Measurements from ENCODE around the gene ENTR1.

ENTR1 gene

GRCh38 chr9:136410500-136411287, at the start of gene ENTR1, which contains the start of gene PMPCA:
Gene ENTR1 (minus strand): TSS chr9:136410614. CDS start chr9:136410397, 217 bp downstream.
Gene PMPCA (plus strand): TSS chr9:136410658. CDS start chr9:136410669, 11 bp downstream.
- peak; percentile 95 for DNase-seq

GRCh38 chr9:136459425-136459824, 49.0 kb upstream of the ENTR1 start:
- no peak for DNase-seq

- DNase-seq, result no peak
Measured at GRCh38 chr9:136457326-136457725, 46.9 kb upstream of the ENTR1 start.

- DNase-seq, result no peak
Measured at GRCh38 chr9:136456258-136456657, 45.8 kb upstream of the ENTR1 start.

- no peak for DNase-seq
Measured at GRCh38 chr9:136455043-136456002, 44.9 kb upstream of the ENTR1 start.

GRCh38 chr9:136454026-136454796, 43.8 kb upstream of the ENTR1 start:
- DNase-seq, result no peak

- no peak for DNase-seq
Measured at GRCh38 chr9:136453326-136453725, 42.9 kb upstream of the ENTR1 start.

GRCh38 chr9:136451221-136451877, 40.9 kb upstream of the ENTR1 start:
- no peak for DNase-seq

- DNase-seq, result no peak
Measured at GRCh38 chr9:136448655-136449054, 38.2 kb upstream of the ENTR1 start.

GRCh38 chr9:136447173-136447778, 36.9 kb upstream of the ENTR1 start:
- DNase-seq, result no peak

- no peak for DNase-seq
Measured at GRCh38 chr9:136445799-136446198, 35.4 kb upstream of the ENTR1 start.

GRCh38 chr9:136444102-136444501, 33.7 kb upstream of the ENTR1 start:
- DNase-seq, result no peak

GRCh38 chr9:136443687-136444086, 33.3 kb upstream of the ENTR1 start:
- DNase-seq, result no peak

- DNase-seq, result no peak
Measured at GRCh38 chr9:136443087-136443486, 32.7 kb upstream of the ENTR1 start.

GRCh38 chr9:136442265-136442664, 31.9 kb upstream of the ENTR1 start:
- DNase-seq, result no peak

GRCh38 chr9:136441681-136442245, 31.3 kb upstream of the ENTR1 start:
- DNase-seq, result no peak

- DNase-seq, result no peak
Measured at GRCh38 chr9:136441191-136441680, 30.8 kb upstream of the ENTR1 start.

GRCh38 chr9:136439481-136440408, 29.3 kb upstream of the ENTR1 start, which contains the start of gene INPP5E:
Gene INPP5E (minus strand): TSS chr9:136439845. CDS start chr9:136439419, 426 bp downstream.
- peak; percentile 87 for DNase-seq

GRCh38 chr9:136438548-136439480, 28.4 kb upstream of the ENTR1 start:
- DNase-seq, result peak; percentile 62
